ENCODE results near the gene EXTL1. TPM values are rescaled to one million over a fixed set of nuclear protein-coding genes. Genes with fewer than 3 reads are reported as not detected.

EXTL1 gene
- polyA plus RNA-seq, 1 donor, result 0.82 TPM

- peaks cover 14% of the 10 kb centered on the region for H3K4me1 ChIP-seq (ENCODE audit: control insufficient read depth, insufficient read depth, low read length)
- no peaks in the 10 kb centered on the region for H3K36me3 ChIP-seq (ENCODE audit: control insufficient read depth, insufficient read depth, low read length)
- no peak for DNase-seq
- H3K27me3 ChIP-seq (ENCODE audit: control insufficient read depth, insufficient read depth, low read length), result no peaks in the 10 kb centered on the region
- H3K4me3 ChIP-seq (ENCODE audit: low read length), result no peak overlapping the region
- no peak overlapping the region for H3K27ac ChIP-seq (ENCODE audit: low read length)
- H3K9me3 ChIP-seq (ENCODE audit: control insufficient read depth, low read depth, low read length), result no peaks in the 10 kb centered on the region
- WGBS (ENCODE audit: insufficient coverage, low lambda C conversion rate), result no CpG with 5 or more reads among the region's 2 CpGs
These were observed 6.2 kb upstream of the EXTL1 start for GRCh38 chr1:26015358-26015757.

GRCh38 chr1:26016258-26016952, 5.2 kb upstream of the EXTL1 start:
- Histone ChIP-seq H3K36me3 (ENCODE audit: control insufficient read depth, insufficient read depth, low read length) (no peaks in the 10 kb centered on the region), H3K9me3 (ENCODE audit: control insufficient read depth, low read depth, low read length) (no peaks in the 10 kb centered on the region), H3K4me1 (ENCODE audit: control insufficient read depth, insufficient read depth, low read length) (peaks cover 14% of the 10 kb centered on the region), H3K4me3 (ENCODE audit: low read length) (no peak overlapping the region), H3K27ac (ENCODE audit: low read length) (no peak overlapping the region), H3K27me3 (ENCODE audit: control insufficient read depth, insufficient read depth, low read length) (no peaks in the 10 kb centered on the region)
- DNase-seq, result no peak
- 100% methylated on average over 1 of the region's 10 CpGs for WGBS (ENCODE audit: insufficient coverage, low lambda C conversion rate)

- no CpG with 5 or more reads among the region's 6 CpGs for WGBS (ENCODE audit: insufficient coverage, low lambda C conversion rate)
- no peak for DNase-seq
These were observed 4.5 kb upstream of the EXTL1 start for GRCh38 chr1:26016953-26017545.

GRCh38 chr1:26017606-26018005, 4.0 kb upstream of the EXTL1 start:
- H3K4me1 ChIP-seq (ENCODE audit: control insufficient read depth, insufficient read depth, low read length), result peaks cover 10% of the 10 kb centered on the region
- H3K36me3 ChIP-seq (ENCODE audit: control insufficient read depth, insufficient read depth, low read length), result no peaks in the 10 kb centered on the region
- no peak for DNase-seq
- H3K27me3 ChIP-seq (ENCODE audit: control insufficient read depth, insufficient read depth, low read length), result no peaks in the 10 kb centered on the region
- WGBS (ENCODE audit: insufficient coverage, low lambda C conversion rate), result no CpG with 5 or more reads among the region's 6 CpGs
- H3K27ac ChIP-seq (ENCODE audit: low read length), result no peak overlapping the region
- no peaks in the 10 kb centered on the region for H3K9me3 ChIP-seq (ENCODE audit: control insufficient read depth, low read depth, low read length)
- H3K4me3 ChIP-seq (ENCODE audit: low read length), result no peak overlapping the region

More at GRCh38 chr1:26016953-26017545, 4.5 kb upstream of the EXTL1 start:
- Histone ChIP-seq H3K4me1 (ENCODE audit: control insufficient read depth, insufficient read depth, low read length) (peaks cover 12% of the 10 kb centered on the region), H3K9me3 (ENCODE audit: control insufficient read depth, low read depth, low read length) (no peaks in the 10 kb centered on the region), H3K36me3 (ENCODE audit: control insufficient read depth, insufficient read depth, low read length) (no peaks in the 10 kb centered on the region), H3K27ac (ENCODE audit: low read length) (no peak overlapping the region), H3K27me3 (ENCODE audit: control insufficient read depth, insufficient read depth, low read length) (no peaks in the 10 kb centered on the region), H3K4me3 (ENCODE audit: low read length) (no peak overlapping the region)

DNA sequence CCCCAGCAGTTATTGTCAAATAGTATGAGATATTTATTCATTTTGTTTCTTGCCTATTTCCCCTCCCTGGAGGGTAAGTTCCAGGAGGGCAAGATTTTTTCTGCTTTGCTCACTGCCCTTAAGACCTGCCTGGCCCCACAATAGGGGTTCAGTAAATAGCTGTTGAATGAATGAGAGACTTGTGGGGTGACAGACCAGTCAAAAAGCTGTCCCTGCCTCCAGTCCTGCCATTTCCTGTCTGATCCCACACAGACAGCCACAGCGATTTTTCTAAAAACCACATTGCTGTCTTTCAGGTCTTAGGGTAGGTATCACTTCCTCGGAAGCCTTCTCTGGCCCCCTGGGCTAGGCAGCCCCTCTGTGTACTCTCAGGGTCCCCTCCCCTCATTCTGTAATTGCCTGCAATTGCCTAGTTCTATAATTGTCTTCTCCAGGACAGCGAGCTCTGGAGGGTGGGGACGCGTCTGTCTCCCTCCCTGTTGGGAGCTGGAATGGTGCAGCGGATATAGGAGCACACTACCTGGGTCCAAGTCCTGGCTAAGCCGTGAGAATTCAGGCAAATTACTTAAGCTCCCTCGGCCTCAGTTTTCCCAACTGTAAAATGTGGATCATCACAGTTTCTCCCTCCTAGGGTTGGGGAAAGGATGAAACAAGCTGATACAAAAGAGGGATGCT, 1.8 kb upstream of the EXTL1 start:
- no CpG with 5 or more reads among the region's 8 CpGs for WGBS (ENCODE audit: insufficient coverage, low lambda C conversion rate)
- Histone ChIP-seq H3K4me3 (ENCODE audit: low read length) (no peak overlapping the region), H3K36me3 (ENCODE audit: control insufficient read depth, insufficient read depth, low read length) (no peaks in the 10 kb centered on the region), H3K27me3 (ENCODE audit: control insufficient read depth, insufficient read depth, low read length) (no peaks in the 10 kb centered on the region), H3K27ac (ENCODE audit: low read length) (no peak overlapping the region), H3K9me3 (ENCODE audit: control insufficient read depth, low read depth, low read length) (no peaks in the 10 kb centered on the region), H3K4me1 (ENCODE audit: control insufficient read depth, insufficient read depth, low read length) (peaks cover 5% of the 10 kb centered on the region)
- DNase-seq, result no peak

GRCh38 chr1:26020330-26020768, 1.2 kb upstream of the EXTL1 start:
- no peak overlapping the region for H3K4me3 ChIP-seq (ENCODE audit: low read length)
- peaks cover 5% of the 10 kb centered on the region for H3K4me1 ChIP-seq (ENCODE audit: control insufficient read depth, insufficient read depth, low read length)
- H3K27me3 ChIP-seq (ENCODE audit: control insufficient read depth, insufficient read depth, low read length), result no peaks in the 10 kb centered on the region
- H3K9me3 ChIP-seq (ENCODE audit: control insufficient read depth, low read depth, low read length), result no peaks in the 10 kb centered on the region
- no peak overlapping the region for H3K27ac ChIP-seq (ENCODE audit: low read length)
- WGBS (ENCODE audit: insufficient coverage, low lambda C conversion rate), result no CpG with 5 or more reads among the region's 6 CpGs
- H3K36me3 ChIP-seq (ENCODE audit: control insufficient read depth, insufficient read depth, low read length), result no peaks in the 10 kb centered on the region
- no peak for DNase-seq

GRCh38 chr1:26020941-26021646, 481 bp upstream of the EXTL1 start:
- Histone ChIP-seq H3K4me3 (ENCODE audit: low read length) (no peak overlapping the region), H3K27ac (ENCODE audit: low read length) (no peak overlapping the region), H3K4me1 (ENCODE audit: control insufficient read depth, insufficient read depth, low read length) (peaks cover 5% of the 10 kb centered on the region), H3K9me3 (ENCODE audit: control insufficient read depth, low read depth, low read length) (no peaks in the 10 kb centered on the region), H3K27me3 (ENCODE audit: control insufficient read depth, insufficient read depth, low read length) (no peaks in the 10 kb centered on the region), H3K36me3 (ENCODE audit: control insufficient read depth, insufficient read depth, low read length) (no peaks in the 10 kb centered on the region)
- no peak for DNase-seq
- no CpG with 5 or more reads among the region's 6 CpGs for WGBS (ENCODE audit: insufficient coverage, low lambda C conversion rate)

- DNase-seq, result no peak
- H3K27me3 ChIP-seq (ENCODE audit: control insufficient read depth, insufficient read depth, low read length), result no peaks in the 10 kb centered on the region
- WGBS (ENCODE audit: insufficient coverage, low lambda C conversion rate), result no CpG with 5 or more reads among the region's 8 CpGs
- H3K4me3 ChIP-seq (ENCODE audit: low read length), result no peak overlapping the region
- H3K9me3 ChIP-seq (ENCODE audit: control insufficient read depth, low read depth, low read length), result no peaks in the 10 kb centered on the region
- peaks cover 5% of the 10 kb centered on the region for H3K4me1 ChIP-seq (ENCODE audit: control insufficient read depth, insufficient read depth, low read length)
- no peak overlapping the region for H3K27ac ChIP-seq (ENCODE audit: low read length)
- no peaks in the 10 kb centered on the region for H3K36me3 ChIP-seq (ENCODE audit: control insufficient read depth, insufficient read depth, low read length)
These were observed 817 bp downstream of the EXTL1 start for GRCh38 chr1:26022404-26022779.

DNA sequence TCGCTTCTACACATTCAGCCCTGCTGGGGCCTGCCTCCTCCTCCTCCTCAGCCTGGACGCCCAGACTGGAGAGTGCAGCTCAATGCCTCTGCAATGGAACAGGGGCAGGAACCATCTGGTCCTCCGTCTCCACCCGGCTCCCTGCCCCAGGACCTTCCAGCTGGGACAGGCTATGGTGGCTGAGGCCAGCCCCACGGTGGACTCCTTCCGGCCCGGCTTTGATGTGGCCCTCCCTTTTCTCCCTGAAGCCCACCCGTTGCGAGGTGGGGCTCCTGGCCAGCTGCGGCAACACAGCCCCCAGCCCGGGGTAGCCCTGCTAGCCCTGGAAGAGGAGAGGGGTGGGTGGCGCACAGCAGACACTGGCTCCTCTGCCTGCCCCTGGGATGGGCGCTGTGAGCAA, 1.4 kb downstream of the EXTL1 start:
- no peak overlapping the region for H3K27ac ChIP-seq (ENCODE audit: low read length)
- no CpG with 5 or more reads among the region's 13 CpGs for WGBS (ENCODE audit: insufficient coverage, low lambda C conversion rate)
- peaks cover 5% of the 10 kb centered on the region for H3K4me1 ChIP-seq (ENCODE audit: control insufficient read depth, insufficient read depth, low read length)
- DNase-seq, result no peak
- H3K9me3 ChIP-seq (ENCODE audit: control insufficient read depth, low read depth, low read length), result no peaks in the 10 kb centered on the region
- no peaks in the 10 kb centered on the region for H3K36me3 ChIP-seq (ENCODE audit: control insufficient read depth, insufficient read depth, low read length)
- no peaks in the 10 kb centered on the region for H3K27me3 ChIP-seq (ENCODE audit: control insufficient read depth, insufficient read depth, low read length)
- H3K4me3 ChIP-seq (ENCODE audit: low read length), result no peak overlapping the region

DNA sequence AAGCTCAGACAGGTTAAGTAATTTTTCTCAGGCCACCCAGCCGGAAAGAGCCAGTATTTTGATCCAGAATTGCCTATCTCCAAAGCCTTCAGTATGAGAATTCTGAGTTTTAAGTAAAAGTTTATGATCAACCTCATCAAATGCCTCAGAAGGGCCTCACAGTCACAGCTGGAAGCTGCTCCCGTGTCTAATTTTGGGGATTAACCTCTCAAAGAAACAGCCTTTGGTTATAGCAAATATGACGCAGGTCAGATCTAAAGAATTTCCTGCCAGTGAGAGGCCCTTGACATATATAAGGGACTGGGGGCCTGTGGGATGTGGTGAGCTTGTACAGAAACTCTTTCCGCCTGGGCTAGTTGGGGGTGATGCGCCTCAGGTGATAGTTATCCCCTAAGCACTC, 2.3 kb downstream of the EXTL1 start:
- no peaks in the 10 kb centered on the region for H3K36me3 ChIP-seq (ENCODE audit: control insufficient read depth, insufficient read depth, low read length)
- no peak for DNase-seq
- no peaks in the 10 kb centered on the region for H3K27me3 ChIP-seq (ENCODE audit: control insufficient read depth, insufficient read depth, low read length)
- H3K4me3 ChIP-seq (ENCODE audit: low read length), result no peak overlapping the region
- H3K4me1 ChIP-seq (ENCODE audit: control insufficient read depth, insufficient read depth, low read length), result peaks cover 5% of the 10 kb centered on the region
- no peaks in the 10 kb centered on the region for H3K9me3 ChIP-seq (ENCODE audit: control insufficient read depth, low read depth, low read length)
- WGBS (ENCODE audit: insufficient coverage, low lambda C conversion rate), result no CpG with 5 or more reads among the region's 5 CpGs
- no peak overlapping the region for H3K27ac ChIP-seq (ENCODE audit: low read length)

Data from large intestine (tissue), 3 donors.